AG04449 (cell line): Measurements from ENCODE around the gene SEMA3C.

Source experiments
- CTCF ChIA-PET: fragments of 350-600 bp; formaldehyde crosslinking; extraction: SDS; loops from one replicate; lab custom pipeline; 2021; ENCODE audit warnings: antibody characterized with exemption; lab: Yijun Ruan, JAX
- POLR2A ChIA-PET: fragments of 400-600, 350-600 bp; formaldehyde crosslinking; extraction: SDS; loops from one replicate; lab custom pipeline; 2020; ENCODE audit warnings: antibody characterized with exemption, inconsistent platforms; lab: Yijun Ruan, JAX
- DNase-seq: peaks from one replicate; pipeline ENCODE4 v3.0.0-alpha.2; 2010; ENCODE audit warnings: low read depth, low spot score
- H3K4me3 ChIP-seq: 2 replicates; pipeline ENCODE4 v1.5.1; 2011; ENCODE audit warnings: low read depth, mild to moderate bottlenecking, control low read depth, low read length
- CTCF ChIP-seq: IDR thresholded peaks from one replicate; pipeline ENCODE4 v1.5.1; 2011; ENCODE audit warnings: mild to moderate bottlenecking, moderate library complexity, low read length, control low read depth, inconsistent platforms; ENCODE audit not compliant: insufficient read depth; ENCODE audit errors: missing control alignments

SEMA3C gene

GRCh38 chr7:80830584-80831285, 88.1 kb downstream of the SEMA3C start:
- H3K4me3 ChIP-seq = no peak overlapping the region
- CTCF ChIA-PET = interaction anchor here (1.2 to 1.6 kb wide), 2 partner anchors 8 to 9 kb away, joined by 3 read pairs; no protein-coding TSS in a partner anchor
- DNase-seq = no peak
- POLR2A ChIA-PET = no interaction called here
- no peak for TF ChIP-seq CTCF

- CTCF ChIA-PET = interaction anchor here (1.2 to 1.6 kb wide), 2 partner anchors 9 to 10 kb away, joined by 3 read pairs; no protein-coding TSS in a partner anchor
- no peak overlapping the region for H3K4me3 ChIP-seq
- POLR2A ChIA-PET = no interaction called here
- no peak for TF ChIP-seq CTCF
- DNase-seq = no peak
Measured at GRCh38 chr7:80830010-80830409, 88.8 kb downstream of the SEMA3C start.

- TF ChIP-seq CTCF = no peak
- ChIA-PET CTCF (interaction anchor here (1.2 kb wide), 1 partner anchor 9 kb away, joined by 3 read pairs; no protein-coding TSS in a partner anchor), POLR2A (no interaction called here)
- DNase-seq = no peak
- H3K4me3 ChIP-seq = no peak overlapping the region
Measured at GRCh38 chr7:80829527-80829926, 89.3 kb downstream of the SEMA3C start.

- POLR2A ChIA-PET = no interaction called here
- TF ChIP-seq CTCF = no peak
- H3K4me3 ChIP-seq = no peak overlapping the region
- CTCF ChIA-PET = no interaction called here
- no peak for DNase-seq
Measured at GRCh38 chr7:80827239-80827633, 91.6 kb downstream of the SEMA3C start.

GRCh38 chr7:80826520-80827238, 92.2 kb downstream of the SEMA3C start:
- ChIA-PET CTCF (no interaction called here), POLR2A (no interaction called here)
- TF ChIP-seq CTCF = no peak
- no peak for DNase-seq
- no peak overlapping the region for H3K4me3 ChIP-seq

GRCh38 chr7:80825499-80825898, 93.4 kb downstream of the SEMA3C start:
- no peak overlapping the region for H3K4me3 ChIP-seq
- ChIA-PET CTCF (no interaction called here), POLR2A (no interaction called here)
- no peak for TF ChIP-seq CTCF
- no peak for DNase-seq
